ENCODE results near the gene UBE2E1.
"Not testable (repeated sequence)": the region's sequence is repeated elsewhere in the genome, so short reads cannot be mapped to it uniquely, and the experiment has no call there.

The UBE2E1 gene

GRCh38 chr3:23859012-23859743, 53.4 kb downstream of the UBE2E1 start:
- peak; percentile 10 for DNase-seq

- no peak for DNase-seq
Measured at GRCh38 chr3:23859839-23860382, 54.2 kb downstream of the UBE2E1 start.

- DNase-seq = no peak
Measured at GRCh38 chr3:23861689-23862088, 55.9 kb downstream of the UBE2E1 start.

GRCh38 chr3:23863060-23863459, 57.3 kb downstream of the UBE2E1 start:
- DNase-seq = no peak

GRCh38 chr3:23864931-23865330, 59.2 kb downstream of the UBE2E1 start:
- DNase-seq = no peak

- peak; percentile 65 for DNase-seq
Measured at GRCh38 chr3:23865595-23866396, 60.0 kb downstream of the UBE2E1 start.

- no peak for DNase-seq
Measured at GRCh38 chr3:23867400-23867799, 61.6 kb downstream of the UBE2E1 start.

- no peak for DNase-seq
Measured at GRCh38 chr3:23867838-23868237, 62.1 kb downstream of the UBE2E1 start.

- DNase-seq = no peak
Measured at GRCh38 chr3:23869977-23870662, 64.4 kb downstream of the UBE2E1 start.

GRCh38 chr3:23870663-23871043, 64.9 kb downstream of the UBE2E1 start:
- DNase-seq = not testable (repeated sequence)

GRCh38 chr3:23871361-23871760, 65.6 kb downstream of the UBE2E1 start:
- not testable (repeated sequence) for DNase-seq

GRCh38 chr3:23872330-23872729, 66.6 kb downstream of the UBE2E1 start:
- DNase-seq = no peak

GRCh38 chr3:23873941-23874340, 68.2 kb downstream of the UBE2E1 start:
- no peak for DNase-seq

GRCh38 chr3:23874359-23875112, 68.8 kb downstream of the UBE2E1 start:
- DNase-seq = no peak

- DNase-seq = no peak
Measured at GRCh38 chr3:23875113-23875725, 69.5 kb downstream of the UBE2E1 start.

- no peak for DNase-seq
Measured at GRCh38 chr3:23876923-23877322, 71.2 kb downstream of the UBE2E1 start.

GRCh38 chr3:23877329-23877980, 71.7 kb downstream of the UBE2E1 start:
- DNase-seq = no peak

GRCh38 chr3:23879485-23879884, 73.7 kb downstream of the UBE2E1 start:
- DNase-seq = no peak

- DNase-seq = no peak
Measured at GRCh38 chr3:23880703-23881339, 75.1 kb downstream of the UBE2E1 start.

GRCh38 chr3:23881993-23882392, 76.2 kb downstream of the UBE2E1 start:
- DNase-seq = not testable (repeated sequence)

GRCh38 chr3:23882487-23882918, 76.7 kb downstream of the UBE2E1 start:
- DNase-seq = no peak

All from midbrain (tissue), 1 donor.